K562 treated with DMSO at 1 percent for 4 hours (cell line): Measurements from ENCODE around the gene ZSWIM8. TPM values are rescaled to one million over a fixed set of nuclear protein-coding genes. Genes with fewer than 3 reads are reported as not detected.

Source experiments
- total RNA-seq: library from RNA; unstranded; fragments of 300-600 nt; gene quantifications from 2 replicates; pipeline ENCODE4 v1.2.3, GENCODE V29; 2022; ENCODE audit not compliant: insufficient read depth

ZSWIM8 gene
- total RNA-seq: 66.7 and 94.8 TPM in 2 replicates

GRCh38 chr10:73785211-73785720, at the start of gene ZSWIM8:
Gene ZSWIM8 (plus strand): TSS chr10:73785606. CDS start chr10:73785879, 273 bp downstream.

GRCh38 chr10:73743905-73744663, 41.3 kb upstream of the ZSWIM8 start, which contains the start of gene SEC24C:
Gene SEC24C (plus strand): TSS chr10:73744372. CDS start chr10:73746833, 2,461 bp downstream.

GRCh38 chr10:73781879-73782748, 3.3 kb upstream of the ZSWIM8 start, which contains the start of gene CHCHD1:
Gene CHCHD1 (plus strand): TSS chr10:73782048. CDS start chr10:73782076, 28 bp downstream.

Other genes with a start within 250 kb of the ZSWIM8 start
- 12.0 and 12.4 TPM in 2 replicates for gene USP54, start 194.3 kb upstream of the ZSWIM8 start, total RNA-seq
- not detected in 2 replicates for gene MYOZ1, start 144.1 kb upstream of the ZSWIM8 start, total RNA-seq
- not detected in 2 replicates for gene SYNPO2L, start 129.6 kb upstream of the ZSWIM8 start, total RNA-seq
- 8.2 and 11.9 TPM in 2 replicates for gene AGAP5, start 87.5 kb upstream of the ZSWIM8 start, total RNA-seq
- gene SEC24C, start 41.2 kb upstream of the ZSWIM8 start, total RNA-seq: 117 and 145 TPM in 2 replicates
- gene CHCHD1, start 3.6 kb upstream of the ZSWIM8 start, total RNA-seq: 55.4 and 66.7 TPM in 2 replicates
- 65.9 and 73.9 TPM in 2 replicates for gene NDST2, start 26.0 kb downstream of the ZSWIM8 start, total RNA-seq
- gene CAMK2G, start 88.9 kb downstream of the ZSWIM8 start, total RNA-seq: 40.8 and 52.4 TPM in 2 replicates
- 20.4 and 29.5 TPM in 2 replicates for gene PLAU, start 125.5 kb downstream of the ZSWIM8 start, total RNA-seq
- gene VCL, start 212.5 kb downstream of the ZSWIM8 start, total RNA-seq: 84.1 and 105 TPM in 2 replicates